GM18526 (cell line): ENCODE measurements around the gene PCSK4.

Experiments used
- POLR2A ChIP-seq: IDR thresholded peaks from 3 replicates; pipeline ENCODE4 v1.6.1; 2011; ENCODE audit not compliant: insufficient read length; ENCODE audit errors: extremely low read depth

The PCSK4 gene

GRCh38 chr19:1495799-1496713 is 5.9 kb upstream of the PCSK4 start:
- no peak for TF ChIP-seq POLR2A

DNA sequence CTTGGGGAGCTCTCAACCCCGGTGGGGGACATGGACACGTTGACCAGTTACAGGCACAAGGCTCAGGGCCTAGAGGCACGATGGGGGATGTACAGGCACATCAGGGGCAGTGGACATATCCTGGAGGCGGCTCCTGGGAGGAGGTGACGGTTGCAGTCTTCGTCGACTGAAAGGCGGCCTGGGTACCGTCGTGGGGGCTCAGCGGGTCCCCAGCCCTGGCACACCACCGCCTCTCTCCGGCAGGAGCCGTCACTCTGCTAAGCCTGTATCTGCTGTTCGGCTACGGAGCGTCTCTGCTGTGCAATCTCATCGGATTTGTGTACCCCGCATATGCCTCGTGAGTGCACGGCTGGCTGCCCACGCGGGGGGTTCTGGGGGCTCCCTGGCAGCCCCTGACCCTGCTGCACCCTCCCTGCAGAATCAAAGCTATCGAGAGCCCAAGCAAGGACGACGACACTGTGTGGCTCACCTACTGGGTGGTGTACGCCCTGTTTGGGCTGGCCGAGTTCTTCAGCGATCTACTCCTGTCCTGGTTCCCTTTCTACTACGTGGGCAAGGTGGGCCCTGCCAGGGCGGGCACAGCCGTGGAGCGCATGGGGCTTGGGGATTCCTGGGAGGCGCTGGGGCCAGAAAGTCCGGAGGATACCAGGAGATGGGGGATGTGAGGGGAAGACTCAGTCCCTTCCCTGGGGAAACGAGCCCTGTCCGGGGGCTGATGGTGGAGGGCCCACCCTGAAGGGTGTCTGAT is 5.1 kb upstream of the PCSK4 start:
- TF ChIP-seq POLR2A, result no peak

DNA sequence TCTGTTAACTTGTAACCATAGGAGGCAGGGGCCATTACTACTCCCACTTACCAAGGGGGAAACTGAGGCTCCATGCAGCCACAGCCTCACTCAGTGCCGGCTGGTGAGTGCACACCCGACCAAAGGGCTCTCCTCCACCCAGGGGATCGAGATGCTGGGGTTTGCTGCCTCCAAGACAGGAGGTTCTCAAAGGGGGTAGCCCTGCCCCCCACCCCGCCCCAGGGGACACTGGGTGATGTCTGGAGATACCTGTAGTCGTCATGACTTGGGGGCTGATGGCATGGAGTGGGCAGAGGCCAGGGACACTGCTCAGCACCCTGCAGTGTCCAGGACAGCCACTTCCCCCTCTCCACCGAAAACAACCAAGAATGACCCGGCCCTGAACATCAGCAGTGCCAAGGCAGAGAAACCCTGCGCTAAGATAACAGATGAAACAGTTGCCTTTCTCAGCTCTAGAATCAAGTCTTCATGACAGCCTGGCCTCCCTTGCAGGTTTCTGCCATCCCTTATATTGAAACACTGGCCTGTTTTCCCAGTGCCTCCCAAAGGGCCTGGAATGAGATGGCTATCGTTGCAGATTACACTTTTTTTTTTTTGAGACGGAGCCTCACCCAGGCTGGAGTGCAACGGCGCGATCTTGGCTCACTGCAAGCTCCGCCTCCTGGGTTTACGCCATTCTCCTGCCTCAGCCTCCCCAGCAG is 4.1 kb upstream of the PCSK4 start:
- no peak for TF ChIP-seq POLR2A

DNA sequence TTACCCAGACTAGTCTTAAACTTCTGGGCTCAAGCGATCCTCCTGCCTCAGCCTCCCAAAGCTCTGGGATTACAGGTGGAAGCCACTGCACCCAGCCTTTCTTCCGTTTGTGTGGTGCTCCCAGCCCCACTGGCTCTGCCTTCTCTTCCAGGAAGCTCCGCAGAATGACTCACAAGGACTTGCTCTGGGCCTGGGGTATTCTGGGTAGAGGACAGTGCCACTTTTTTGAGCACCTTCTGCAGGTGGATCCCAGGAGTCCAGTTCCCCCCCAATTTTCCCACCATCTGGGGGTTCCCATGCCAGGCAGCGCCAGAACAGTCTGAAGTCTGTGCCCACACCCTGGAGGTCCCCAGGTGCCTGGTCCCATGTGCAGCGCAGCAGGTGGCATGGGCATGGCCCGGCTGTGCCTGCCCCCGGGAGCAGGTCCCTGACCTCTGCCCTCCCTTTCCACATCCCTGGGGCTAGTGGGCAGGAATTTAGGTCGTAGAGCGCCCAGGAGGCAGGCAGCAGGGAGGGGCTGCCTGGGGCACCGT is 2.4 kb upstream of the PCSK4 start:
- TF ChIP-seq POLR2A, result no peak

GRCh38 chr19:1491849-1492170 is 1.7 kb upstream of the PCSK4 start:
- no peak for TF ChIP-seq POLR2A

- no peak for TF ChIP-seq POLR2A
These were observed 1.1 kb upstream of the PCSK4 start, which contains the start of gene REEP6 for GRCh38 chr19:1491114-1491848. Gene REEP6 (plus strand): TSS chr19:1491181. CDS start chr19:1491270, 89 bp downstream.

GRCh38 chr19:1489463-1490310 is 463 bp downstream of the PCSK4 start:
- TF ChIP-seq POLR2A, result peak; percentile 12

DNA sequence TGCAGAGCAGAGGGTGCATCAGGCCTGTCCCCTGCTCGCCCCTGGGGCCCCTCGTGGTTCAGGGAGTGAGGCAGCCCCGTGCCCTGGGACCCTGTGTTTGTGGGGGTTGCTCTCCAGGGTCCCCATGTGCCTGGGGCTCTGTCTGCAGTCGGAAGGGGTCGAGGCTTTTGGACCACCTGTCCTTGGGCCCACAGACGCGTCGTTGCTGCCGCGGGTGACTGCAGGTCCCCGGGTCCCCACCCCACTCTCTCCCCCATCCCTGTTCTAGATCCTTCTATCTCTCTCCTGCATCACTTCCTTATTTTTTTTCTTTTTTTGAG is 1.9 kb downstream of the PCSK4 start:
- no peak for TF ChIP-seq POLR2A

- no peak for TF ChIP-seq POLR2A
These were observed 2.4 kb downstream of the PCSK4 start for GRCh38 chr19:1487576-1488281.

DNA sequence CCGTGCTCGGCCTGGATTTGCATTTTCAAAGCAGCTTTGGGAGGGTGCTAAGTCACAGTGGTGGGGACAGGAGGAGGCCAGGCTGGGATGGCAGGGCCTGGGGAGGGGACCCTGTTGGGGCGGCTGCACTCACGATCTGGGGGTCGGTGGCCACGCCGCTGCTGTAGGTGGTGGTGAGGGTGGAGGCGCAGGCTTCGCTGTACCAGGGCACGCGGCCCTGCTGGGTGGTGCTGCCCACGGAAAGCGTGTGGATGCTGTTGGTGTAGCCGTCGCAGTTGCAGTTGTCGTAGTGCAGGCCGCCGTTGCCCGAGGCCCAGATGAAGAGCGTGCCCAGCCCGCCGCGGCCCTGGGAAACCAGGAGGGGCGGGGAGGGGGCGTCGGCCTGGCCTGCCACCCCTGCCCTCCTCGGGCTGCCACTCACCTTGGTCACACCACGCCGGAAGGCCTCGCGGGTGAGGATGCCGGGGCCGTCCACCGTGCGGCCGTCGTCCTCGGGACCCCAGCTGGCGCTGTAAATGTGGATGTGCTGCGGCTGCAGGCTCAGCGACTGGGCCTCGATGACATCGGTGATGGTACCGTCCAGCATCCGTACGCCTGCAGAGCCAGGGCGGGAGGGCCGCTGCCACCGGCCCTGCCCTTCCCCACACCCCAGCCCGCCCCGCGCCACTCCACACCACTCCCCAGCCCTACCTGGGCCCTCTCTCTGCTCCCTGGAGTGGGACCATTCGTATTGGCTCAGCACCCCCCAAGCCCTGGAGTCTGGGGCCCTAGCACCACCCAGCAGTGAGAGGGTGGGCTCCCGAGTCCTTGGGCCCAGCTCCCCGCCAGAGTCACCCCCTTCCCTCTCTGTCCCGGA is 3.2 kb downstream of the PCSK4 start:
- TF ChIP-seq POLR2A, result no peak

DNA sequence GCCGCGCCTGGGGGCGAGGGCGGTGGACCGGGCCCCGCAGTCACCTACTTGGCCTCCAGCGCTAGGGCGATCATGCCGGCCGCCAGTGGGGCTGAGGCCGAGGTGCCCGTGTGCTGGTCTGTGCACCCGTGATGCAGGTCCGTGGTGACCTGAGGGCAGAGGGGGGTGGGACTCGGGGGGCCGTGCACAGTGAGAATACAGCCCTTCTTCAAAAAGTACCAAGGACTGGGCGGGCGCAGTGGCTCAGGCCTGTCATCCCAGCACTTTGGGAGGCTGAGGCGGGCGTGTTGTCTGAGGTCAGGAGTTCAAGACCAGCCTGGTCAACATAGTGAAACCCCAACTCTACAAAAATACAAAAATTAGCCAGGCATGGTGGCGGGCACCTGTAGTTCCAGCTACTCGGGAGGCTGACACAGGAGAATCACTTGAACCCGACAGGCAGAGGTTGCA is 6.1 kb downstream of the PCSK4 start:
- no peak for TF ChIP-seq POLR2A
